GM12892 (cell line): ENCODE measurements around the gene OR10G6.

Experiments used
- POLR2A ChIP-seq: IDR thresholded peaks from 2 replicates; pipeline ENCODE4 v1.6.1; 2011; ENCODE audit warnings: low read depth, low read length, control low read depth
- POLR2AphosphoS5 ChIP-seq: IDR thresholded peaks from 2 replicates; pipeline ENCODE4 v1.6.1; 2011; ENCODE audit warnings: low read depth, low read length, control low read depth

- TF ChIP-seq POLR2A: no peak
- TF ChIP-seq POLR2AphosphoS5: no peak
Observed at GRCh38 chr11:124039557-124039956, 44.6 kb upstream of the OR10G6 start.
